Fibroblast of gingiva (primary cell): ENCODE data around the gene PARP15.
"Not testable (repeated sequence)": the region's sequence is repeated elsewhere in the genome, so short reads cannot be mapped to it uniquely, and the experiment has no call there.

ENCODE experiments used
- DNase-seq: peaks from one replicate; pipeline ENCODE4 v3.0.0-alpha.2; 2011; ENCODE audit warnings: low read depth

PARP15 gene

GRCh38 chr3:122619040-122619439, 41.6 kb downstream of the PARP15 start:
- DNase-seq, result no peak

DNA sequence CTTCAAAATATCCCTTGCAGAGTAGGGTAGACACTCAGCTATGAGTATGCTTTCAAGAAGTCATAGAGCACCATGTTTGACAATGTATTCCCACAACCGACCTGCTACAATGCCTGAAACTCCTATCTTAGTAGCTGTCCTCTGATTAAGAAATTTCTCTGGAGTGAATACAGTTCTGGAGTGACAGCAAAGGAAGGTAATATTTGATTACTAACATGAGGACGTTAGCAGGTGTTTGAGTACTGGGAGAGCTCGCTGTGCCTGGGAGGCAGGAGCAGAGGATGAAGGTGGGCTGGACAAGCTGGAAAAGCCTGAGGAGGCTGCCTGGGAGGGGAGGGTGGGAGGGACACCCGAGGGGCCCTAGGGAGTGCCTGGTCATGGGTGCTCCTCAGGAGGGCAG, 42.9 kb downstream of the PARP15 start:
- DNase-seq, result no peak

GRCh38 chr3:122621112-122621511, 43.7 kb downstream of the PARP15 start:
- DNase-seq, result no peak

GRCh38 chr3:122623031-122623829, 45.8 kb downstream of the PARP15 start:
- DNase-seq, result no peak

- DNase-seq, result no peak
Observed at GRCh38 chr3:122626515-122627180, 49.2 kb downstream of the PARP15 start.

DNA sequence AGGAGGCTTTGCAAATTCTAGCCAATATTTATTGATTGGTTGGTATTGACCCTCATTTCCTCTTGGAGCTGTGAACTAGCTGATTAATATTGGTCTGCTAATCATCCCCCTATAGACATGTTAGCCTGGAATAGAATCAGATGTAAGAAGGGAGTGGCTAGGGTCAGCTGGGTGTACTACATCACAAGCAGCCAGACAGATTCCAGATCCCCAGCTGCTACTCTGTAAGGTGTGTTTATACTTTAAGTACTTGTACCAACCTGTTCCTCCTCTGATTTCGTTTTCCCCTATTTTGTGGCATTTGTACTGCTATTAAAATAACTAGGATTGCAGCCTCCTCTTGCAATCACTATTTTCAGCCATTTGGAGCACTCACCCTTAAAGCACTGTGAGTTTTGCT, 49.9 kb downstream of the PARP15 start:
- DNase-seq, result no peak

- no peak for DNase-seq
Observed at GRCh38 chr3:122628567-122628966, 51.1 kb downstream of the PARP15 start.

DNA sequence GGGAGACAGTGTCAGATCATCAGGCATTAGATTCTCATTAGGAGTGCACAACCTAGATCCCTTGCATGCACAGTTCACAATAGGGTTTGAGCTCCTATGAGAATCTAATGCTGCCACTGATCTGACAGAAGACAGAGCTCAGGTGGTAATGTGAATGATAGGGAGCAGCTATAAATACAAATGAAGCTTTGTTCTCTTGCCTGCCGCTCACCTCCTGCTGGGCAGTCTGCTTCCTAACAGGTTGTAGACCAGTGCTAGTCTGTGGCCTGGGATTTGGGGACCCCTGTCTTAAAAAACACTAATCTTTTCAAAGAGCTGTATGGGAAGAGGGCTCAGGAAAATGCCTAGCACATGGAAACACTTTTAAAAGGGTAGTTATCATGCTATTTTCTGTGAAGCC, 52.3 kb downstream of the PARP15 start:
- no peak for DNase-seq

DNA sequence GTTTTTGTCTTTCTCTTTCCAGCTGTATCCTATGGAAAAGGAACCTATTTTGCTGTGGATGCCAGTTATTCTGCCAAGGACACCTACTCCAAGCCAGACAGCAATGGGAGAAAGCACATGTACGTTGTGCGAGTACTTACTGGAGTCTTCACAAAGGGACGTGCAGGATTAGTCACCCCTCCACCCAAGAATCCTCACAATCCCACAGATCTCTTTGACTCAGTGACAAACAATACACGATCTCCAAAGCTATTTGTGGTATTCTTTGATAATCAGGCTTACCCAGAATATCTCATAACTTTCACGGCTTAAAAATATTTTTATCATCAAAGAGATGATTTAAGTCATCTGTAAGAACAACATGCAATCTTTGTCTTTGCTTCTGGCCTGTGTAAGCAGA, 58.3 kb downstream of the PARP15 start:
- no peak for DNase-seq

- no peak for DNase-seq
Observed at GRCh38 chr3:122636697-122637096, 59.2 kb downstream of the PARP15 start.

DNA sequence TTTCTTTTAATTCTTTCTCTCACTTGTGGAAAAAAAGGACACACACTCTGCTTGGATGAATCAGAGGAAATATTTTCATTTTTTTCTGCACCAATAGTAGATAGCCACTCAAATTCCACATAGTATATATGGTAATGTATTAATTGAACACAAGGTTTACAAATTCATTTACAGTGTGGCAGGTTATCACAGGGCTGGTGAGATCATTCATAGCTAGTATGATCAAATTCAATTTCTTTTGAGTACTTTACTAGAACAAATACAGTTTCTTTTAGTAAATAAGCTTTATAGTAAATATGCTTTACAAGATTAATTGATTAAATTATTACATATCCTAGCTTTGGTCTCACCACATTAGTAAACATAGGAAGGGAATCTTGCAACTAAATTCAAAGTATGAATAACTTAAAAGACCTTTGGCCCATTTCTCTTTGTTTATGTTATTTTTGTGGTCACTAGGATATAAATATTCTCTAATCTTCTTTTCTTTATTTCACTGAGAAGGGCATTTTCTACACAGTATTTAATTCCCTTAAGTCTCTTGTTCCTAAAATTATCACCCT, 63.1 kb downstream of the PARP15 start:
- no peak for DNase-seq

DNA sequence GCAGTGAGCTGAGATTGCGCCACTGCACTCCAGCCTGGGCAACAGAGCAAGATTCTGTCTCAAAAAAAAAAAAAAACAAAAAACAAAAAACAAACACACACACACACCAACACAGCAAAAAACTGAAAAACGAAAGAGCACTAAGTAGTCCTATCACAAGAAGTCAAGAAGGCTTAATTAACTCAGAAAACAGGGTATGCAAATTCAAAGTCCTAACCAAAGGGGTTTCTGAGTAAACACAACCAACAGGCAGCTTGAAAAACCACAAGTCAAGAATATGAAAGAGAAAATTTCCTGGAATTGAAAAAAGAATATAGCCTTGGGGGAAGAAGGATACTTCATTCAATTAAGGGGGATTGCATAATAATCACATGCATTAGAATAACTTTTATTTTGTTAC, 65.5 kb downstream of the PARP15 start:
- DNase-seq, result no peak

- DNase-seq, result no peak
Observed at GRCh38 chr3:122646146-122646988, 68.9 kb downstream of the PARP15 start.

DNA sequence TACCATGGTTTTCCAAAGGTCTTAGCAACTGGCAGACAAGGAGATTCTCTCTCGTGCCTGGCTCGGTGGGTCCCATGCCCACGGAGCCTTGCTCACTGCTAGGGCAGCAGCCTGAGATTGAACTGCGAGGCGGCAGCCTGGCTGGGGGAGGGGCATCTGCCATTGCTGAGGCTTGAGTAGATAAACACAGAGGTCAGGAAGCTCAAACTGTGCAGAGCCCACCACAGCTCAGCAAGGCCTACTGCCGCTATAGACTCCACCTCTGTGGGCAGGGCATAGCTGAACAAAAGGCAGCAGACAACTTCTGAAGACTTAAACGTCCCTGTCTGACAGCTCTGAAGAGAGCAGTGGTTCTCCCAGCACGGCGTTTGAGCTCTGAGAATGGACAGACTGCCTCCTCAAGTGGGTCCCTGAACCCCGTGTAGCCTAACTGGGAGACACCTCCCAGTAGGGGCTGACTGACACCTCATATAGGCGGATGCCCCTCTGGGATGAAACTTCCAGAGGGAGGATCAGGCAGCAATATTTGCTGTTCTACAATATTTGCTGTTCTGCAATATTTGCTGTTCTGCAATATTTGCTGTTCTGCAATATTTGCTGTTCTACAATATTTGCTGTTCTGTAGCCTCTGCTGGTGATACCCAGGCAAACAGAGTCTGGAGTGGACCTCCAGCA, 73.9 kb downstream of the PARP15 start:
- not testable (repeated sequence) for DNase-seq

GRCh38 chr3:122651962-122652361, 74.5 kb downstream of the PARP15 start:
- not testable (repeated sequence) for DNase-seq

GRCh38 chr3:122658336-122658735, 80.9 kb downstream of the PARP15 start:
- not testable (repeated sequence) for DNase-seq

- no peak for DNase-seq
Observed at GRCh38 chr3:122660297-122660974, 83.0 kb downstream of the PARP15 start.

GRCh38 chr3:122661633-122662032, 84.2 kb downstream of the PARP15 start:
- DNase-seq, result no peak

DNA sequence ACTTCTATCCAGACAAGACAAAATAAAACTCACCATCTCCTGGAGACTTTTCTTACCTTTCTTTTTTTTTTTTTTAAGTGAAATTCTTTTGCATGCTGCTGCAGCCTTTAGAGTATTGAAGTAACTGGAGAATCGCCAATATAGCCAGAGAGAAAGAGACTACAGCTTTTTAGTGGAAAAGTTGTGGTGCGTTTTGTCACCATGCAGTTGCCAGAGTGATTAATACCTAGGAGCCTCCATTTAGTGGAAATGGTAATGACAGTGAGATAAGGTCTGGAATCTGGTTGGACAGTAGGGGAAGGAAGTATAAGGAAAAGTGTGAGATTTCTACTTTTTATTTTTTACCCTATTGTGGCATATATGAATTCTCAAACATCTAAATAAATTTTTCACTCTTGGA, 85.1 kb downstream of the PARP15 start:
- no peak for DNase-seq

DNA sequence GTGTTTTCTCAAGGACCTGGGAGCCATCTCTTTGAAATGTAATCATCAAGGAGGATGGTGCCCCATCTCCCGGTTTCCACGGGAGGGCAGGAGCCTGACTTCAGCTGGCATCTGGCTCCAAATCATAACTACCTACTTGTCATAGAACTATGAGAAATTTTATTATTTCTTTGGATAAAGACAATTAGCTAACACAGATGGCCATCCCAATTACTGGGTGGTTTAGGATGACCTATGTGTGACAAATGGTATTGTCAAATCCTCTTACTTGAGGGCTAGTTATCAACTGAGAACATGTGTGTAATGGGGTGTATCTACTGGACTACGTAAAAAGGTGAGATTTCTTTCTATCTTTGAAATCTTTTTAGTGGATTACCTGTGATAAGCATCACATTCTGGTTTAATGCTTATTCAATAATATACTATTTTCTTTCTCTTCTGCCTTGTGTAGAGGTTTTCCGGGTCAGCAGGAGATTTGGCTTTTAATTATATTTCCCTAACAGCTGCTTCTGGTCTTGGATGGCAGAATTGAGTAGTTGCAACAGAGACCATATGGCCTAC, 87.9 kb downstream of the PARP15 start:
- DNase-seq, result no peak

DNA sequence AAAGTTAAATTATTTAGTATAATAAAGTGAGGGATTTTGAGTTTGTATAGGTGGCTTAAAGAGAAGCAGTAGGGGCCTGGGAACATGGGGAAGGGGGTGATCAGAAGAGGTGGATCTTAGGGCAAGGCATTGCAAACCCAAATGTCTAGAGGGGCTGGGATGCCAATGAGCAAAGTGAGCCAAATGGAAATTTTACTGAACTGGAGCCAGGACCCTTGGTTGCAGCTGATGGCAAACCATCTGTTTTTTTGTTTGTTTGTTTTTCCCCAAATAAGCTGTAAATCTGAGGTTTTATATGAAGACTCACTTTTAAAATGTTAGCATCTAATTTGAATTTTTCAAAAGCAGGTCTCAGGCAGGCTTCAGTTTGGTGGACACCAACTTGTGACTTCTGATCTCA, 88.4 kb downstream of the PARP15 start:
- no peak for DNase-seq
